ENCODE measurements around the gene ARL17B.
"Not testable (repeated sequence)": the region's sequence is repeated elsewhere in the genome, so short reads cannot be mapped to it uniquely, and the experiment has no call there.

Gene ARL17B
- total RNA-seq = 1.8 to 12.2 (median 3.1) reads per million in 9 experiments

- H3K4me1 Mint-ChIP-seq (ENCODE audit: low read depth in 2 of 2); H3K36me3 Mint-ChIP-seq (ENCODE audit: insufficient read depth); H3K4me3 Mint-ChIP-seq; H3K27me3 Mint-ChIP-seq; H3K27ac Mint-ChIP-seq; H3K9me3 Mint-ChIP-seq: not testable (repeated sequence)
- peak; percentile 86 to 91 (median 86) for DNase-seq
- ATAC-seq (replicated peaks) = peak; percentile 94
Observed at GRCh38 chr17:46361755-46362154, at the start of gene ARL17B. ARL17B (minus strand) TSS chr17:46361766; CDS start chr17:46358397, 3,369 bp downstream.

GRCh38 chr17:46409864-46410263 lies 48.3 kb upstream of the ARL17B start:
- H3K27ac Mint-ChIP-seq; H3K27me3 Mint-ChIP-seq; H3K4me3 Mint-ChIP-seq; ATAC-seq (replicated peaks); DNase-seq; H3K4me1 Mint-ChIP-seq (ENCODE audit: low read depth in 2 of 2); H3K36me3 Mint-ChIP-seq (ENCODE audit: insufficient read depth); H3K9me3 Mint-ChIP-seq: not testable (repeated sequence)

GRCh38 chr17:46407155-46407554 lies 45.6 kb upstream of the ARL17B start:
- DNase-seq; H3K27me3 Mint-ChIP-seq; H3K9me3 Mint-ChIP-seq; ATAC-seq (replicated peaks); H3K4me1 Mint-ChIP-seq (ENCODE audit: low read depth in 2 of 2); H3K36me3 Mint-ChIP-seq (ENCODE audit: insufficient read depth); H3K27ac Mint-ChIP-seq; H3K4me3 Mint-ChIP-seq: not testable (repeated sequence)

GRCh38 chr17:46401033-46401787 lies 39.6 kb upstream of the ARL17B start:
- ATAC-seq (replicated peaks); H3K36me3 Mint-ChIP-seq (ENCODE audit: insufficient read depth); DNase-seq; H3K27me3 Mint-ChIP-seq; H3K4me3 Mint-ChIP-seq; H3K4me1 Mint-ChIP-seq (ENCODE audit: low read depth in 2 of 2); H3K9me3 Mint-ChIP-seq; H3K27ac Mint-ChIP-seq: not testable (repeated sequence)

- not testable (repeated sequence) for H3K9me3 Mint-ChIP-seq; H3K27ac Mint-ChIP-seq; H3K36me3 Mint-ChIP-seq (ENCODE audit: insufficient read depth); H3K4me1 Mint-ChIP-seq (ENCODE audit: low read depth in 2 of 2); ATAC-seq (replicated peaks); H3K4me3 Mint-ChIP-seq; DNase-seq; H3K27me3 Mint-ChIP-seq
Observed at GRCh38 chr17:46400543-46400942, 39.0 kb upstream of the ARL17B start.

- H3K27ac Mint-ChIP-seq; ATAC-seq (replicated peaks); H3K9me3 Mint-ChIP-seq; DNase-seq; H3K36me3 Mint-ChIP-seq (ENCODE audit: insufficient read depth); H3K4me3 Mint-ChIP-seq; H3K27me3 Mint-ChIP-seq; H3K4me1 Mint-ChIP-seq (ENCODE audit: low read depth in 2 of 2): not testable (repeated sequence)
Observed at GRCh38 chr17:46399993-46400392, 38.4 kb upstream of the ARL17B start.

- ATAC-seq (replicated peaks); H3K27ac Mint-ChIP-seq; H3K27me3 Mint-ChIP-seq; DNase-seq; H3K9me3 Mint-ChIP-seq; H3K4me1 Mint-ChIP-seq (ENCODE audit: low read depth in 2 of 2); H3K4me3 Mint-ChIP-seq; H3K36me3 Mint-ChIP-seq (ENCODE audit: insufficient read depth): not testable (repeated sequence)
Observed at GRCh38 chr17:46396292-46396691, 34.7 kb upstream of the ARL17B start.

- H3K4me1 Mint-ChIP-seq (ENCODE audit: low read depth in 2 of 2); ATAC-seq (replicated peaks); H3K9me3 Mint-ChIP-seq; H3K4me3 Mint-ChIP-seq; H3K36me3 Mint-ChIP-seq (ENCODE audit: insufficient read depth); H3K27me3 Mint-ChIP-seq; DNase-seq; H3K27ac Mint-ChIP-seq: not testable (repeated sequence)
Observed at GRCh38 chr17:46393702-46394101, 32.1 kb upstream of the ARL17B start.

GRCh38 chr17:46385491-46385890 lies 23.9 kb upstream of the ARL17B start:
- not testable (repeated sequence) for H3K27ac Mint-ChIP-seq; H3K9me3 Mint-ChIP-seq; H3K36me3 Mint-ChIP-seq (ENCODE audit: insufficient read depth); H3K27me3 Mint-ChIP-seq; DNase-seq; H3K4me3 Mint-ChIP-seq; H3K4me1 Mint-ChIP-seq (ENCODE audit: low read depth in 2 of 2); ATAC-seq (replicated peaks)

GRCh38 chr17:46383118-46383517 lies 21.6 kb upstream of the ARL17B start:
- not testable (repeated sequence) for H3K4me1 Mint-ChIP-seq (ENCODE audit: low read depth in 2 of 2); H3K36me3 Mint-ChIP-seq (ENCODE audit: insufficient read depth); DNase-seq; H3K4me3 Mint-ChIP-seq; ATAC-seq (replicated peaks); H3K27ac Mint-ChIP-seq; H3K9me3 Mint-ChIP-seq; H3K27me3 Mint-ChIP-seq

GRCh38 chr17:46373418-46373817 lies 11.9 kb upstream of the ARL17B start:
- H3K9me3 Mint-ChIP-seq; H3K27me3 Mint-ChIP-seq; H3K4me3 Mint-ChIP-seq; DNase-seq; H3K27ac Mint-ChIP-seq; H3K4me1 Mint-ChIP-seq (ENCODE audit: low read depth in 2 of 2); H3K36me3 Mint-ChIP-seq (ENCODE audit: insufficient read depth): not testable (repeated sequence)
- peak; percentile 55 for ATAC-seq (replicated peaks)

GRCh38 chr17:46372236-46373229 lies 11.0 kb upstream of the ARL17B start:
- ATAC-seq (replicated peaks) = peak; percentile 91
- H3K36me3 Mint-ChIP-seq (ENCODE audit: insufficient read depth); H3K9me3 Mint-ChIP-seq; H3K27me3 Mint-ChIP-seq; DNase-seq; H3K4me3 Mint-ChIP-seq; H3K27ac Mint-ChIP-seq; H3K4me1 Mint-ChIP-seq (ENCODE audit: low read depth in 2 of 2): not testable (repeated sequence)

- not testable (repeated sequence) for DNase-seq; H3K27ac Mint-ChIP-seq; H3K9me3 Mint-ChIP-seq; H3K36me3 Mint-ChIP-seq (ENCODE audit: insufficient read depth); H3K4me3 Mint-ChIP-seq; ATAC-seq (replicated peaks); H3K4me1 Mint-ChIP-seq (ENCODE audit: low read depth in 2 of 2); H3K27me3 Mint-ChIP-seq
Observed at GRCh38 chr17:46367520-46367919, 6.0 kb upstream of the ARL17B start.
